Smooth muscle cell (in vitro differentiated cells): ENCODE results near the gene FKBP1A. TPM values are rescaled to one million over a fixed set of nuclear protein-coding genes. Genes with fewer than 3 reads are reported as not detected.
A peak's percentile ranks its signal among the peaks of the same experiment; 100 is the strongest.

ENCODE experiments used
- DNase-seq: peaks from one replicate; lab custom pipeline; 2025; ENCODE audit not compliant: unreplicated experiment; lab: John Stamatoyannopoulos, UW
- H2AFZ ChIP-seq: fragments of 200-600 bp; sonication (generic); 2 replicates; pipeline ENCODE4 v1.6.0; 2016; ENCODE audit warnings: antibody characterized with exemption, low read depth, mild to moderate bottlenecking
- H3F3A ChIP-seq: fragments of 200-600 bp; sonication (generic); 2 replicates; pipeline ENCODE4 v1.6.0; 2017; ENCODE audit warnings: antibody characterized with exemption, low read depth
- H3K27ac ChIP-seq: fragments of 200-600 bp; sonication (generic); 2 replicates; pipeline ENCODE4 v1.5.1; 2016; ENCODE audit warnings: low read depth, mild to moderate bottlenecking
- H3K27me3 ChIP-seq: fragments of 200-600 bp; sonication (generic); 2 replicates; pipeline ENCODE4 v1.6.1; 2016; ENCODE audit warnings: low read depth, mild to moderate bottlenecking
- H3K36me3 ChIP-seq: fragments of 200-600 bp; sonication (generic); 2 replicates; pipeline ENCODE4 v1.5.1; 2016; ENCODE audit warnings: low read depth
- H3K4me1 ChIP-seq: fragments of 200-600 bp; sonication (generic); 2 replicates; pipeline ENCODE4 v1.5.1; 2016; ENCODE audit warnings: low read depth
- H3K4me2 ChIP-seq: fragments of 200-600 bp; sonication (generic); 2 replicates; pipeline ENCODE4 v1.6.0; 2016; ENCODE audit warnings: mild to moderate bottlenecking
- H3K4me3 ChIP-seq: fragments of 200-600 bp; sonication (generic); 2 replicates; pipeline ENCODE4 v1.5.1; 2016; ENCODE audit warnings: mild to moderate bottlenecking
- H3K79me2 ChIP-seq: fragments of 200-600 bp; sonication (generic); 2 replicates; pipeline ENCODE4 v1.6.0; 2016; ENCODE audit warnings: low read depth, mild to moderate bottlenecking
- H3K9ac ChIP-seq: fragments of 200-600 bp; sonication (generic); 2 replicates; pipeline ENCODE4 v1.6.0; 2016; ENCODE audit warnings: low read depth
- H3K9me3 ChIP-seq: fragments of 200-600 bp; sonication (generic); replicated peaks from 2 replicates; pipeline ENCODE4 v1.5.1; 2016; ENCODE audit warnings: low read depth
- H4K20me1 ChIP-seq: fragments of 200-600 bp; sonication (generic); 2 replicates; pipeline ENCODE4 v1.6.0; 2016; ENCODE audit warnings: low read depth
- WGBS: methylation state at CpG from one replicate; pipeline ENCODE4 v1.1.7; 2016; ENCODE audit warnings: low lambda C conversion rate; 5-methylcytosine and 5-hydroxymethylcytosine counted together
- polyA plus RNA-seq: library from polyadenylated mRNA; unstranded; fragments of >200 nt; fragmentation: Nextera tagmentation; extraction: Ambion mirVana; gene quantifications from 2 replicates; pipeline ENCODE4 v1.2.1, GENCODE V29; 2016
- total RNA-seq: library from RNA; depleted of rRNA; stranded (reverse); fragments of >200 nt; gene quantifications from 2 replicates; pipeline ENCODE4 v1.2.3, GENCODE V29; 2014
- TF ChIP-seq, protein P1 (sequence below): fragments of 200-600 bp; sonication (generic); IDR thresholded peaks from 2 replicates; pipeline ENCODE4 v1.5.1; 2017; ENCODE audit warnings: borderline replicate concordance, mild to moderate bottlenecking, antibody characterized with exemption; ENCODE audit not compliant: insufficient read depth, poor library complexity, severe bottlenecking

Gene FKBP1A
- total and polyA plus RNA-seq, 2 experiments from 2014 or later, result 163 to 184 TPM

DNA sequence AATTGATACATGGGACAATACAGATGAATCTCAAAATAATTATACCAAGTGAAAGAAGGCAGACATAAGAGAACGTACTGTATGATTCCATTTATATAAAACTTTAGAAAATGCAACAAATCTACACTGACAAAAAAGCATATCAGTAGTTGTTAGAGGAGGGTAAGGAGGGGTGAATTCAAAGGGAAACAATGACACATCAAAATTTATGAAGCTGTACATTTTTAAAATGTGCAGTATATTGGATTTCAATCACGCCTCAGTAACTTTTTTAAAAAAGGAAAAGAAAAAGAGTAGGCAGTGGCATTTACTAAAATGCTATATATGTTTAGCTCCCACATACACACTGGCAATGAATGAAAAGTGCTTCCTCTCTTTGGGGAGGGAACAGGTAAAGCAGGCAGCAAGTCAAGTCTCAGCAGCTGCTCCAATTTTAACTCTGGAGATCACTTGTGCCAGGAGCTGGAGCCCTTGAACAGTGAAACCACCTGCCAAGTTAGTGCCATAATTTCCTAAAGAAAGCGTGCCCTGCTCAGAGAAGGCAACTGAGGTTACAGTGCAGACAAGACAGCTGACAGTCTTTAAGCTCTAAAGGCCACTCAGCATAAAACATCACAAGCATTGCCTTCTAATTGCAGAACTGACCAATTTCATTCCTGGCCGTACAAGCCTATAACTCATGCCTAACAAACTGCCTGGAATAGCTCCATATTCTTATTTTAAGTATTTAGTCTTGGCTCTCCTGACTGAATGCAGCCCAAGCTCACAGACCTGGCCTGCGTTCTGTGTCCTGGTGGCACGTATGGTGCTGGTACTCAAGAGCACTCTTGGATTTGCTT, 10.9 kb downstream of the FKBP1A start:
- H3K4me3 ChIP-seq, result no peak overlapping the region
- H3K4me1 ChIP-seq, result peaks cover 9% of the 10 kb centered on the region
- no peaks in the 10 kb centered on the region for H3K9me3 ChIP-seq
- TF ChIP-seq, protein P1, sequence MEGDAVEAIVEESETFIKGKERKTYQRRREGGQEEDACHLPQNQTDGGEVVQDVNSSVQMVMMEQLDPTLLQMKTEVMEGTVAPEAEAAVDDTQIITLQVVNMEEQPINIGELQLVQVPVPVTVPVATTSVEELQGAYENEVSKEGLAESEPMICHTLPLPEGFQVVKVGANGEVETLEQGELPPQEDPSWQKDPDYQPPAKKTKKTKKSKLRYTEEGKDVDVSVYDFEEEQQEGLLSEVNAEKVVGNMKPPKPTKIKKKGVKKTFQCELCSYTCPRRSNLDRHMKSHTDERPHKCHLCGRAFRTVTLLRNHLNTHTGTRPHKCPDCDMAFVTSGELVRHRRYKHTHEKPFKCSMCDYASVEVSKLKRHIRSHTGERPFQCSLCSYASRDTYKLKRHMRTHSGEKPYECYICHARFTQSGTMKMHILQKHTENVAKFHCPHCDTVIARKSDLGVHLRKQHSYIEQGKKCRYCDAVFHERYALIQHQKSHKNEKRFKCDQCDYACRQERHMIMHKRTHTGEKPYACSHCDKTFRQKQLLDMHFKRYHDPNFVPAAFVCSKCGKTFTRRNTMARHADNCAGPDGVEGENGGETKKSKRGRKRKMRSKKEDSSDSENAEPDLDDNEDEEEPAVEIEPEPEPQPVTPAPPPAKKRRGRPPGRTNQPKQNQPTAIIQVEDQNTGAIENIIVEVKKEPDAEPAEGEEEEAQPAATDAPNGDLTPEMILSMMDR, result no peak
- peaks cover 100% of the 10 kb centered on the region for H4K20me1 ChIP-seq
- no peak overlapping the region for H3K27ac ChIP-seq
- no peaks in the 10 kb centered on the region for H3K27me3 ChIP-seq
- WGBS, result 89% methylated on average over 6 of the region's 6 CpGs
- H2AFZ ChIP-seq, result no peak overlapping the region
- peaks cover 99% of the 10 kb centered on the region for H3K79me2 ChIP-seq
- H3K4me2 ChIP-seq, result no peak overlapping the region
- no peak for DNase-seq
- H3K9ac ChIP-seq, result no peak overlapping the region
- H3F3A ChIP-seq, result peaks cover 12% of the 10 kb centered on the region
- no peaks in the 10 kb centered on the region for H3K36me3 ChIP-seq

DNA sequence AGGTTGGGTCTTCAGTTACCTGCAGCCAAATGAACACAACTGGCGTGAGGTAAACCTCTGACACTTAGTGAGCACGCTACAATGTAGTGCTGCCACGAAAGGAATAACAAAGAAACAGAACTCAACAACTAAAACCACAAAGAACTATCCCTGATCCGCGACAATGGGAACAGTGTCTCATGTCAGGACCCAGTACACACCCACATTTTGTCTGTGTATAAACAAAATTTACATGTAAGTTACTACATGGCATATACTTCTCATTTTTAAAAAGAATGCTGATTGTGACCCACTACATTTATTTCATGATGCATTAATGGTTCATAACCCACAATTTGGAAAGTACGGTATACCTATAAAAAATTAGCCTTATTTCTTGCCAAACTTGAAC, 14.1 kb downstream of the FKBP1A start:
- Histone ChIP-seq H2AFZ (no peak overlapping the region), H3F3A (peaks cover 15% of the 10 kb centered on the region), H3K27ac (peak overlapping the region; percentile 92), H3K9me3 (no peaks in the 10 kb centered on the region), H3K36me3 (no peaks in the 10 kb centered on the region), H3K4me1 (peaks cover 12% of the 10 kb centered on the region), H4K20me1 (peaks cover 99% of the 10 kb centered on the region), H3K9ac (no peak overlapping the region), H3K27me3 (no peaks in the 10 kb centered on the region), H3K4me2 (no peak overlapping the region), H3K4me3 (no peak overlapping the region), H3K79me2 (peaks cover 96% of the 10 kb centered on the region)
- 82% methylated on average over 6 of the region's 6 CpGs for WGBS
- DNase-seq, result no peak
- TF ChIP-seq, protein P1, result no peak

DNA sequence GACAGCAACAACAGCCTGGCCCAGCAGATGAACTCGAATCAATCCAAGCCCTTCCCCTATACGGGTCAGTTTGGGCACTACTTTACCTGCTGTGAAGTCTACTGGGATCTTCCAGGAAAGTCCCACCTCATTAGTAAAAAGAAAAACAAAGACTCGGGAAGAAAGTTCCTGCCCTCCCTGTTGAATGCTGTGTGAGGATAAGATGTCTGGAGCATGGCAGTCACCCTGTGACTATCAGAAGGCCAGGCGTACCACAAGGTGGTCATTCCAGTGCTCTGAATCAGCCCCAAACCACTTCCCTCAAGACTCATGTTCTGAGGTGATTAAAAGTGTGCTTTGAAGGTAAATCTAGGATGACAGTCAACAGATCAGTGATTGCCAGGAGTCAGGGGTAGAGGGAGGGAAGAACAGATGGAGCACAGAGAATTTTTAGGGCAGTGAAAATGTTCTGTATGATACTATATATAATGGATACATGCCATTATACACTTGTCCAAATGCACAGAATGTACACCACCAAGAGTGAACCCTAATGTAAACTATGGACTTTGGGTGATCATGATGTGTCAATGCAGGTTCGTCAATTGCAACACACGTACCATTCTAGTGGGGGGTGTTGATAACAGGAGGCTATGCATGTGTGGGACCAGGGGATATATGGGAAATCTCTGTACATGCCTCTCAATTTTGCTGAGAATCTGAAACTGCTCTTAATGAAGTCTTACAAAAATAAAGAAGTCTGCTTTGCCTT, 14.7 kb downstream of the FKBP1A start:
- Histone ChIP-seq H3F3A (peaks cover 15% of the 10 kb centered on the region), H3K9ac (peak overlapping the region; percentile 35), H3K27ac (peak overlapping the region; percentile 92), H3K4me3 (no peak overlapping the region), H3K79me2 (peaks cover 96% of the 10 kb centered on the region), H2AFZ (no peak overlapping the region), H3K9me3 (no peaks in the 10 kb centered on the region), H3K4me2 (peak overlapping the region; percentile 28), H4K20me1 (peaks cover 98% of the 10 kb centered on the region), H3K4me1 (peaks cover 12% of the 10 kb centered on the region), H3K36me3 (no peaks in the 10 kb centered on the region), H3K27me3 (no peaks in the 10 kb centered on the region)
- TF ChIP-seq, protein P1, result no peak
- WGBS, result 69% methylated on average over 6 of the region's 6 CpGs
- DNase-seq, result no peak
